GM10266 (cell line): ENCODE data around the gene EP400.
"Not testable (repeated sequence)": the region's sequence is repeated elsewhere in the genome, so short reads cannot be mapped to it uniquely, and the experiment has no call there.

Experiments
- DNase-seq: peaks from one replicate; pipeline ENCODE4 v3.0.0; 2012; ENCODE audit errors: extremely low spot score
- CTCF ChIP-seq: IDR thresholded peaks from 2 replicates; pipeline ENCODE4 v1.5.1; 2012; ENCODE audit warnings: mild to moderate bottlenecking, low read depth; ENCODE audit not compliant: control insufficient read depth, insufficient read depth; ENCODE audit errors: missing control alignments

The EP400 gene

GRCh38 chr12:131950182-131950913 lies 606 bp downstream of the EP400 start:
- TF ChIP-seq CTCF, result no peak
- peak; percentile 52 for DNase-seq

- DNase-seq, result not testable (repeated sequence)
These were observed 4.1 kb downstream of the EP400 start for GRCh38 chr12:131953810-131954209.

- not testable (repeated sequence) for DNase-seq
These were observed 4.7 kb downstream of the EP400 start for GRCh38 chr12:131954460-131954859.

GRCh38 chr12:131959116-131959515 lies 9.4 kb downstream of the EP400 start:
- no peak for TF ChIP-seq CTCF
- no peak for DNase-seq

GRCh38 chr12:131959641-131960589 lies 10.2 kb downstream of the EP400 start:
- no peak for DNase-seq
- no peak for TF ChIP-seq CTCF

- DNase-seq, result not testable (repeated sequence)
These were observed 11.0 kb downstream of the EP400 start for GRCh38 chr12:131960590-131961325.

- not testable (repeated sequence) for DNase-seq
These were observed 11.6 kb downstream of the EP400 start for GRCh38 chr12:131961328-131961727.

- TF ChIP-seq CTCF, result no peak
These were observed 12.3 kb downstream of the EP400 start for GRCh38 chr12:131962069-131962468.

GRCh38 chr12:131963381-131963780 lies 13.6 kb downstream of the EP400 start:
- no peak for TF ChIP-seq CTCF

More at GRCh38 chr12:131962069-131962468, 12.3 kb downstream of the EP400 start:
- no peak for DNase-seq

More at GRCh38 chr12:131963381-131963780, 13.6 kb downstream of the EP400 start:
- no peak for DNase-seq
